Effector CD8-positive, alpha-beta T cell (primary cell): Measurements from ENCODE around the gene HOXB4.
A peak's percentile ranks its signal among the peaks of the same experiment; 100 is the strongest.

ENCODE experiments used
- DNase-seq: peaks from one replicate; lab custom pipeline; 2025; lab: John Stamatoyannopoulos, UW

The HOXB4 gene

GRCh38 chr17:48615047-48615962 is 37.2 kb upstream of the HOXB4 start, which contains the start of gene HOXB8:
TSS of gene HOXB8 (minus strand) at chr17:48615292. CDS start at chr17:48614704, 588 bp downstream.
- no peak for DNase-seq

- DNase-seq: no peak
Measured at GRCh38 chr17:48613862-48614694, 35.9 kb upstream of the HOXB4 start.

- peak; percentile 33 for DNase-seq
Measured at GRCh38 chr17:48612854-48613691, 34.9 kb upstream of the HOXB4 start.

GRCh38 chr17:48612456-48612853 is 34.3 kb upstream of the HOXB4 start:
- DNase-seq: no peak

DNA sequence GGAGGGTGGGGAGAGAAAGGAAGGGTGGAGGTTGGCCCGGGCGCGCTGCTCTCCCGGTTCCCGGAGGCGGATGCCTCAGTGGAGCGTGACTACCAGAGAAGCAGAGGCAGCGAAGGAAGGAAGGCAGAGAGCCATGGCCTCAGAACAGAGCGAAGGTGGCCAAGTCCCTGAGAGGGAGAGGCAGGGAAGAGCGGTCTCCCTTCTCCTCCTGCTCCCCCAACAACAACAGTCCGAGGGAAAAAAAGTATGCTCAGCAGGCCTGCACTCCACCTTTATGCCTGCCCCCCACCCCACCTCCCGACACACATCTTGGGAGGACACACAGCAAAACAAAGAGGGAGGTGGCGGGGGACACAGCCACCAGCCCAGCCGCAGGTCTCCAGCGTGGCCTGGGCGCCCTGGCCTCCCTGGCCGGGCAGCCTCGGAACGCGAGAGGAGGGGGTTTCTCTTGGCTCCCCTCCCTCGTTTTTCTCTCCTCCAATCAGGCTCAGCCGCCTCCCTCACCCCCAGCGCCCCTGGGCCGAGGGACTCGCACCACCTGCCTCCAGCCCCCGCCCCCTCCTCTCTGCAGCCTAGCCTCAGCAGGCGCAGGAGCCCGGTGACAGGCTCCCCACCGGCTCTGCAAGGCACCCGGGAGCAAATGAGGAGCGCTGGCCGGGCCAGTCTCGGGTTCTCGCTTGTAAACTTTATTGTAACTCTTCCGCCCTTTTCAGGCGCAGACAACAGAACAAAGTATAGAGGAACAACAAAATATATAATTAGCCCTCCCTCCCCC is 33.7 kb upstream of the HOXB4 start:
- DNase-seq: no peak

GRCh38 chr17:48611213-48611612 is 33.1 kb upstream of the HOXB4 start:
- no peak for DNase-seq

GRCh38 chr17:48610282-48611211 is 32.4 kb upstream of the HOXB4 start, which contains the start of gene HOXB7:
TSS of gene HOXB7 (minus strand) at chr17:48611017. CDS start at chr17:48610918, 99 bp downstream.
- DNase-seq: peak; percentile 56

- DNase-seq: no peak
Measured at GRCh38 chr17:48609759-48610281, 31.7 kb upstream of the HOXB4 start.

- DNase-seq: no peak
Measured at GRCh38 chr17:48609033-48609432, 30.9 kb upstream of the HOXB4 start.

- DNase-seq: no peak
Measured at GRCh38 chr17:48608494-48608834, 30.3 kb upstream of the HOXB4 start.

- DNase-seq: no peak
Measured at GRCh38 chr17:48606892-48607614, 28.9 kb upstream of the HOXB4 start.

DNA sequence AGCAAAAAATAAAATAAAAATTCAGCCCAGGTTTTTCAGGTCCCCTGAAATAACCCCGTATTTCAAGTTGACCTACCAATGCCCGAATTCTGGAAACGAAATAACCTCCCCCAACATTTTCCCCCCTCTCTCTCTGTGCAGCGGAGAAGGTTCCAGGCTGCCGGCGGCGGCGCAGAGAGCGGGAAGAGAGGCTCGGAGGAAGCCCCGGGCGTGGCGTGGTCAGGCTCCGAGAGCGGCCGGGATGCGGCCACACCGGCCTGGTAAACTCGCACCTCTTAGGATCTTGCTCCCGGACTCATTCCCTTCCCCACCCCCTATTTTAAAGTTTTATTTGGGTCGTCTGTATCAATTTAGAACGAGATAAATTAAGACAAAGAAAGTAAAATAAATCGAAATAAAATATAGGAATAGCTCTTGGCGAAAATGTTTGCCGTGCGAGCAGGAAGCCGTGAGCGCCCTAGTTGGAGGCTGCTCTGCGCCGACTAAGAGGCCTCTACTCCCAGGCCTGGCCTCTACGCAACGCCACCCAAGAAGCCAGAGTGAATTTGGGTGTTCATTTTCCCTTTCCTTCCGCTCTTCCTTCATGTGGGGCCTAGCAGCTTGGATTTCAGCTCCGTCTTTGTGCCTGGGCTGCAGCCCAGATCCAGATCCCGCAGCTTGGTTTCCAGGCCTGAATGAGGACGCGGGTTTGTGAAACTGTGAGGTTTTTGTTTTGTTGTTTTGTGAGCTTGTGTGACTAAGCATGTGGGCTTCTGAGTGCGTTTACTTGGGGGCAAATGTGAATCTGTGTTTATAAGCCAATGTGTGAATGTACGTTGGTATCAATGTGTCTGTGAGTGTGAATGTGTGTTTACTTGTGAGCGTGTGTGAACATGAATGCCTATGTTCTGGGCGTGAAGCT is 28.1 kb upstream of the HOXB4 start:
- no peak for DNase-seq

GRCh38 chr17:48605409-48605919 is 27.3 kb upstream of the HOXB4 start:
- no peak for DNase-seq

- no peak for DNase-seq
Measured at GRCh38 chr17:48604770-48605329, 26.7 kb upstream of the HOXB4 start, which contains the start of gene HOXB6. TSS of gene HOXB6 (minus strand) at chr17:48604986. CDS start at chr17:48598150, 6,836 bp downstream.

DNA sequence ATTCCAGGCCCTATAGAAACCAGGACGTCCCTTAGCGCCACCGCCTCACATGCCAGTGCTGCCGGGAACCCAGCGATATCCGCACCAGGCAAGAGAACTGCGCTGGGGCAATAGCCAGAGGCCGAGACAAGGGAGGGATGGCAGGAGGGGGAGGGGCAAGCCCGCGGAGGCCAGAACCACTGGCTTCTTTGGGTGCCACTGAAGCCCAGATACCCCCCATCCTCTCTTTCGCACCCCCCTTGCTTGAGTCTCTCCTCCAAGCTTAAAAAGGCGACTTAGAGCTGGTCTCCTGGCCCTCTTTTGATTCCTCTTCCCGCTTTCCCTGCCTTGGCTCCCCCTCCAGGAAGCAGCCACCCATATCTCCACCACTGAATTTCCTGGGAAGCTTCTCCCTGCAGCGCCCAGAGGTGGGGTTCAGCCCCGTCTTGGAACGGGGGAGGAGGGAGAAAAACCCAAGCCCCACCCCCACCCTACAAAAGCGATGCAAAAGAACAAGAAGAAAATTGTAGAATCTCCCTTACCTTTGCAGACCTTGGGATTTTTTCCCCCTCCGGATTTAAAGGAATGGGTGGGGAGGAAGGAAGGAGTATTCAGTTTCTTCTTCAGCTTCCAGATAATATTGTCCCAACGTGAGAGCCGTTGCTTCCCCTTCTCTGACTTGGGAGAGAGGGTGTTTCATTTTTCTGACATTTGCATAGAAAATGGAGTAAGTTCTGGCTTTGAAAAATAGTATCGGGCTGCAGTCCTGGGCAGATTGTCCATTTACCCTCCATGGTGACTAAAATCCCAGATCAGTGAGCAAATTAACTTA is 26.0 kb upstream of the HOXB4 start:
- no peak for DNase-seq
